Stomach (tissue), 4 donors: ENCODE results near the gene TRPV4.

ENCODE experiments used
- CTCF ChIP-seq, 7 experiments: fragments of 450-650 bp in 4 of 7; fragments of 200-600 bp in 3 of 7; sonication (generic) in 3 of 7; IDR thresholded peaks; one replicate each; pipeline ENCODE4 v1.5.1; 2016 to 2019; ENCODE audit warnings: antibody characterized with exemption in 7 of 7, control low read depth in 2 of 7, mild to moderate bottlenecking in 1 of 7
- EP300 ChIP-seq: sonication (generic); formaldehyde crosslinking; IDR thresholded peaks from one replicate; pipeline ENCODE4 v1.6.1; 2017; ENCODE audit warnings: antibody characterized with exemption
- POLR2A ChIP-seq, 4 donors: fragments of 450-650 bp; IDR thresholded peaks; one replicate each; pipeline ENCODE4 v1.6.1; 2016; ENCODE audit warnings: antibody characterized with exemption in 4 of 4, control low read depth in 2 of 4, mild to moderate bottlenecking in 1 of 4, moderate library complexity in 1 of 4

- TF ChIP-seq POLR2A (IDR thresholded peaks at IDR 0.05) (no peak), CTCF (IDR thresholded peaks at IDR 0.05) (no peak), EP300 (no peak)
These were observed 80.8 kb downstream of the TRPV4 start for GRCh38 chr12:109752117-109753053.
